GM19025 (cell line): ENCODE results near the gene GPR39.
"Not testable (repeated sequence)": the region's sequence is repeated elsewhere in the genome, so short reads cannot be mapped to it uniquely, and the experiment has no call there.

Source experiments
- ATAC-seq: cut with Tn5 transposase; IDR thresholded peaks from one replicate; pipeline ENCODE4 v1.9.1; 2021; ENCODE audit warnings: mild to moderate bottlenecking, low read depth, moderate library complexity; ENCODE audit not compliant: unreplicated experiment

GPR39 gene

GRCh38 chr2:132416723-132417395 is at the start of gene GPR39:
Gene GPR39, plus strand, starts transcription at chr2:132416805.
- ATAC-seq, result no peak

- no peak for ATAC-seq
These were observed 48.4 kb upstream of the GPR39 start for GRCh38 chr2:132368191-132368590.

- ATAC-seq, result no peak
These were observed 44.3 kb upstream of the GPR39 start for GRCh38 chr2:132372276-132372675.

- ATAC-seq, result no peak
These were observed 43.0 kb upstream of the GPR39 start for GRCh38 chr2:132373391-132374135.

GRCh38 chr2:132374151-132374550 is 42.5 kb upstream of the GPR39 start:
- no peak for ATAC-seq

- ATAC-seq, result no peak
These were observed 42.1 kb upstream of the GPR39 start for GRCh38 chr2:132374551-132374950.

- ATAC-seq, result no peak
These were observed 41.6 kb upstream of the GPR39 start for GRCh38 chr2:132374961-132375360.

GRCh38 chr2:132381376-132381775 is 35.2 kb upstream of the GPR39 start:
- no peak for ATAC-seq

- no peak for ATAC-seq
These were observed 32.6 kb upstream of the GPR39 start for GRCh38 chr2:132383956-132384355.

GRCh38 chr2:132384491-132385151 is 32.0 kb upstream of the GPR39 start:
- ATAC-seq, result no peak

- ATAC-seq, result no peak
These were observed 29.5 kb upstream of the GPR39 start for GRCh38 chr2:132387126-132387525.

- no peak for ATAC-seq
These were observed 26.5 kb upstream of the GPR39 start for GRCh38 chr2:132390076-132390475.

GRCh38 chr2:132391378-132391777 is 25.2 kb upstream of the GPR39 start:
- no peak for ATAC-seq

- ATAC-seq, result no peak
These were observed 24.4 kb upstream of the GPR39 start for GRCh38 chr2:132392221-132392620.

GRCh38 chr2:132392879-132393278 is 23.7 kb upstream of the GPR39 start:
- ATAC-seq, result no peak

GRCh38 chr2:132397042-132397441 is 19.6 kb upstream of the GPR39 start:
- ATAC-seq, result not testable (repeated sequence)

- no peak for ATAC-seq
These were observed 16.3 kb upstream of the GPR39 start for GRCh38 chr2:132400169-132400900.

- no peak for ATAC-seq
These were observed 15.7 kb upstream of the GPR39 start for GRCh38 chr2:132400901-132401240.

- ATAC-seq, result no peak
These were observed 15.3 kb upstream of the GPR39 start for GRCh38 chr2:132401326-132401725.

GRCh38 chr2:132403146-132403545 is 13.5 kb upstream of the GPR39 start:
- no peak for ATAC-seq

- no peak for ATAC-seq
These were observed 12.5 kb upstream of the GPR39 start for GRCh38 chr2:132404056-132404455.
